ENCODE measurements around the gene LRP11. TPM values are rescaled to one million over a fixed set of nuclear protein-coding genes. Genes with fewer than 3 reads are reported as not detected.
"Not testable (repeated sequence)": the region's sequence is repeated elsewhere in the genome, so short reads cannot be mapped to it uniquely, and the experiment has no call there.

The LRP11 gene
- total RNA-seq, 1 donor from 2014 or later: 26.0 TPM

- DNase-seq (ENCODE audit: extremely low read depth, low read depth, low spot score): no peak
These were observed 11.3 kb downstream of the LRP11 start for GRCh38 chr6:149852881-149853280.

- DNase-seq (ENCODE audit: extremely low read depth, low read depth, low spot score): no peak
These were observed 12.0 kb downstream of the LRP11 start for GRCh38 chr6:149852180-149852579.

- DNase-seq (ENCODE audit: extremely low read depth, low read depth, low spot score): no peak
These were observed 12.6 kb downstream of the LRP11 start for GRCh38 chr6:149851461-149852110.

GRCh38 chr6:149848343-149848742, 15.8 kb downstream of the LRP11 start:
- not testable (repeated sequence) for DNase-seq (ENCODE audit: extremely low read depth, low read depth, low spot score)

GRCh38 chr6:149847939-149848267, 16.3 kb downstream of the LRP11 start:
- DNase-seq (ENCODE audit: extremely low read depth, low read depth, low spot score): no peak

- no peak for DNase-seq (ENCODE audit: extremely low read depth, low read depth, low spot score)
These were observed 17.8 kb downstream of the LRP11 start for GRCh38 chr6:149846321-149846720.

- no peak for DNase-seq (ENCODE audit: extremely low read depth, low read depth, low spot score)
These were observed 18.6 kb downstream of the LRP11 start for GRCh38 chr6:149845549-149845948.

GRCh38 chr6:149844480-149844879, 19.7 kb downstream of the LRP11 start:
- DNase-seq (ENCODE audit: extremely low read depth, low read depth, low spot score): no peak

- DNase-seq (ENCODE audit: extremely low read depth, low read depth, low spot score): not testable (repeated sequence)
These were observed 20.1 kb downstream of the LRP11 start for GRCh38 chr6:149844036-149844435.

GRCh38 chr6:149843051-149843633, 21.0 kb downstream of the LRP11 start:
- no peak for DNase-seq (ENCODE audit: extremely low read depth, low read depth, low spot score)

- no peak for DNase-seq (ENCODE audit: extremely low read depth, low read depth, low spot score)
These were observed 21.8 kb downstream of the LRP11 start for GRCh38 chr6:149842331-149842730.

GRCh38 chr6:149840345-149841075, 23.6 kb downstream of the LRP11 start:
- DNase-seq (ENCODE audit: extremely low read depth, low read depth, low spot score): no peak

GRCh38 chr6:149834513-149835481, 29.4 kb downstream of the LRP11 start:
- no peak for DNase-seq (ENCODE audit: extremely low read depth, low read depth, low spot score)

GRCh38 chr6:149833651-149834050, 30.5 kb downstream of the LRP11 start:
- DNase-seq (ENCODE audit: extremely low read depth, low read depth, low spot score): no peak

GRCh38 chr6:149831308-149831820, 32.8 kb downstream of the LRP11 start:
- no peak for DNase-seq (ENCODE audit: extremely low read depth, low read depth, low spot score)

- DNase-seq (ENCODE audit: extremely low read depth, low read depth, low spot score): no peak
These were observed 33.3 kb downstream of the LRP11 start for GRCh38 chr6:149830731-149831307.

- no peak for DNase-seq (ENCODE audit: extremely low read depth, low read depth, low spot score)
These were observed 38.9 kb downstream of the LRP11 start for GRCh38 chr6:149825292-149825691.

- DNase-seq (ENCODE audit: extremely low read depth, low read depth, low spot score): no peak
These were observed 41.1 kb downstream of the LRP11 start for GRCh38 chr6:149823013-149823412.

- no peak for DNase-seq (ENCODE audit: extremely low read depth, low read depth, low spot score)
These were observed 42.7 kb downstream of the LRP11 start for GRCh38 chr6:149821492-149821891.

- no peak for DNase-seq (ENCODE audit: extremely low read depth, low read depth, low spot score)
These were observed 43.7 kb downstream of the LRP11 start for GRCh38 chr6:149820506-149820905.

Data from glomerular endothelial cell (primary cell).